GM23338 (cell line): ENCODE results near the gene CDK7. TPM values are rescaled to one million over a fixed set of nuclear protein-coding genes. Genes with fewer than 3 reads are reported as not detected.

ENCODE experiments used
- ATAC-seq: fragments of 200-7000 bp; cut with Tn5 transposase; 3 replicates; pipeline ENCODE4 v1.9.1; 2020
- DNase-seq: peaks from one replicate; pipeline ENCODE4 v3.0.0-alpha.2; 2015; ENCODE audit warnings: low spot score
- H2AFZ ChIP-seq: fragments of 200-600 bp; sonication (generic); 2 replicates; pipeline ENCODE4 v1.8.0; 2016; ENCODE audit warnings: antibody characterized with exemption, mild to moderate bottlenecking, moderate library complexity
- H3F3A ChIP-seq: fragments of 200-600 bp; sonication (generic); replicated peaks from 2 replicates; pipeline ENCODE4 v1.8.0; 2017; ENCODE audit warnings: antibody characterized with exemption, mixed run types, low read depth
- H3K27ac ChIP-seq: fragments of 200-600 bp; sonication (generic); 2 replicates; pipeline ENCODE4 v1.6.1; 2016; ENCODE audit warnings: low read depth
- H3K27me3 ChIP-seq: fragments of 200-600 bp; sonication (generic); 2 replicates; pipeline ENCODE4 v1.8.0; 2016; ENCODE audit warnings: mild to moderate bottlenecking, mixed run types, moderate library complexity; ENCODE audit not compliant: insufficient read depth
- H3K36me3 ChIP-seq: fragments of 200-600 bp; sonication (generic); 2 replicates; pipeline ENCODE4 v1.8.0; 2016; ENCODE audit warnings: mild to moderate bottlenecking; ENCODE audit not compliant: insufficient read depth
- H3K4me1 ChIP-seq: fragments of 200-600 bp; sonication (generic); 2 replicates; pipeline ENCODE4 v1.8.0; 2016; ENCODE audit warnings: mild to moderate bottlenecking, moderate library complexity; ENCODE audit not compliant: insufficient read depth
- H3K4me2 ChIP-seq: fragments of 200-600 bp; sonication (generic); 2 replicates; pipeline ENCODE4 v1.7.1; 2017; ENCODE audit warnings: mixed run types
- H3K4me3 ChIP-seq: fragments of 200-600 bp; sonication (generic); 2 replicates; pipeline ENCODE4 v1.6.1; 2016; ENCODE audit warnings: mixed run types
- H3K79me2 ChIP-seq: fragments of 200-600 bp; sonication (generic); replicated peaks from 2 replicates; pipeline ENCODE4 v1.8.0; 2017; ENCODE audit warnings: mild to moderate bottlenecking; ENCODE audit not compliant: insufficient read depth
- H3K9me2 ChIP-seq: fragments of 200-600 bp; sonication (generic); 2 replicates; pipeline ENCODE4 v1.8.0; 2017; ENCODE audit not compliant: insufficient read depth
- H4K20me1 ChIP-seq: fragments of 200-600 bp; sonication (generic); replicated peaks from 2 replicates; pipeline ENCODE4 v1.8.0; 2017; ENCODE audit warnings: mild to moderate bottlenecking; ENCODE audit not compliant: insufficient read depth
- H3K27ac Mint-ChIP-seq: 2 replicates; pipeline ENCODE4 v1.8.0; 2020; ENCODE audit warnings: inconsistent platforms, mild to moderate bottlenecking, moderate library complexity, mixed read lengths
- H3K27me3 Mint-ChIP-seq: 3 replicates; pipeline ENCODE4 v1.8.0; 2022; ENCODE audit warnings: low read depth, mild to moderate bottlenecking, moderate library complexity, mixed read lengths, inconsistent platforms; ENCODE audit not compliant: insufficient read depth, poor library complexity
- H3K36me3 Mint-ChIP-seq: 3 replicates; pipeline ENCODE4 v1.8.0; 2021; ENCODE audit warnings: low read depth, mild to moderate bottlenecking, inconsistent platforms, moderate library complexity, mixed read lengths
- H3K4me1 Mint-ChIP-seq: 3 replicates; pipeline ENCODE4 v1.8.0; 2020; ENCODE audit warnings: mild to moderate bottlenecking, inconsistent platforms, mixed read lengths
- H3K4me3 Mint-ChIP-seq: 3 replicates; pipeline ENCODE4 v1.8.0; 2021; ENCODE audit warnings: moderate library complexity, mild to moderate bottlenecking, inconsistent platforms, mixed read lengths
- H3K9me3 Mint-ChIP-seq: 3 replicates; pipeline ENCODE4 v1.8.0; 2020; ENCODE audit warnings: moderate library complexity, mild to moderate bottlenecking, inconsistent platforms, mixed read lengths
- CREB1 ChIP-seq: fragments of 250-450 bp; sonication (Bioruptor Pico); IDR thresholded peaks from 2 replicates; pipeline ENCODE4 v1.5.0; 2020; ENCODE audit warnings: low read depth, mild to moderate bottlenecking, moderate library complexity
- EZH2 ChIP-seq: fragments of 200-600 bp; sonication (generic); IDR thresholded peaks from one replicate; pipeline ENCODE4 v1.8.0; 2017; ENCODE audit warnings: antibody characterized with exemption, mild to moderate bottlenecking, low read depth; ENCODE audit not compliant: unreplicated experiment
- EZH2phosphoT487 ChIP-seq: fragments of 200-600 bp; sonication (generic); IDR thresholded peaks from one replicate; pipeline ENCODE4 v1.8.1; 2018; ENCODE audit warnings: antibody characterized with exemption; ENCODE audit not compliant: unreplicated experiment
- JUNB ChIP-seq: IDR thresholded peaks from one replicate; pipeline ENCODE4 v1.6.1; 2016; ENCODE audit warnings: antibody characterized with exemption; ENCODE audit not compliant: unreplicated experiment
- NANOG ChIP-seq: IDR thresholded peaks from 2 replicates; pipeline ENCODE4 v1.6.1; 2016; ENCODE audit warnings: antibody characterized with exemption, borderline replicate concordance
- POLR2AphosphoS5 ChIP-seq: IDR thresholded peaks from 2 replicates; pipeline ENCODE4 v1.6.1; 2016; ENCODE audit warnings: antibody characterized with exemption, low read depth
- STAT1 ChIP-seq: IDR thresholded peaks from one replicate; pipeline ENCODE4 v1.6.1; 2016; ENCODE audit warnings: antibody characterized with exemption; ENCODE audit not compliant: unreplicated experiment
- ZNF114 ChIP-seq: fragments of 250-450 bp; sonication (Bioruptor Pico); IDR thresholded peaks from 2 replicates; pipeline ENCODE4 v1.5.0; 2020; ENCODE audit warnings: mild to moderate bottlenecking, moderate library complexity
- ZNF331 ChIP-seq: fragments of 250-450 bp; sonication (Bioruptor Pico); IDR thresholded peaks from 2 replicates; pipeline ENCODE4 v1.5.0; 2020; ENCODE audit warnings: low read depth, mild to moderate bottlenecking, moderate library complexity
- polyA plus RNA-seq: library from polyadenylated mRNA; unstranded; fragments of >200 nt; fragmentation: Nextera tagmentation; extraction: Ambion mirVana; gene quantifications from 2 replicates; pipeline ENCODE4 v1.2.1, GENCODE V29; 2016
- total RNA-seq: library from RNA; depleted of rRNA; stranded (reverse); fragments of >200 nt; shearing (Covaris generic); gene quantifications from 2 replicates; pipeline ENCODE4 v1.2.3, GENCODE V29; 2014
- TF ChIP-seq, protein P1 (sequence below): IDR thresholded peaks from 2 replicates; pipeline ENCODE4 v1.6.1; 2016; ENCODE audit warnings: antibody characterized with exemption
- TF ChIP-seq, protein P2 (sequence below), 2 experiments: fragments of 200-600 bp in 1 of 2; sonication (generic) in 1 of 2; conservative IDR thresholded peaks; 2 replicates each; pipeline versions ENCODE4 v1.5.1 to v1.6.1; 2016 to 2017; ENCODE audit warnings: antibody characterized with exemption in 2 of 2, low read depth in 2 of 2, mild to moderate bottlenecking in 2 of 2, moderate library complexity in 1 of 2
- TF ChIP-seq, protein P3 (sequence below): IDR thresholded peaks from one replicate; pipeline ENCODE4 v1.6.1; 2018; ENCODE audit warnings: antibody characterized with exemption; ENCODE audit not compliant: unreplicated experiment
- TF ChIP-seq, protein P4 (sequence below): fragments of 250-450 bp; sonication (Bioruptor Pico); IDR thresholded peaks from 2 replicates; pipeline ENCODE4 v1.5.0; 2020; ENCODE audit warnings: mild to moderate bottlenecking, moderate library complexity

The CDK7 gene
- total and polyA plus RNA-seq, 2 experiments from 2014 or later: 78.4 to 80.7 TPM

GRCh38 chr5:69288688-69289087 is 54.0 kb downstream of the CDK7 start:
- H3K4me1 ChIP-seq: peaks cover 8% of the 10 kb centered on the region; the same call in 1 of the 2 replicates
- no peaks in the 10 kb centered on the region for H3K79me2 ChIP-seq
- no peak overlapping the region for H3K4me3 Mint-ChIP-seq
- H4K20me1 ChIP-seq: no peaks in the 10 kb centered on the region
- no peaks in the 10 kb centered on the region for H3F3A ChIP-seq
- H3K4me1 Mint-ChIP-seq: peaks cover 9% of the 10 kb centered on the region; the same call in 2 of the 3 replicates
- H3K9me2 ChIP-seq: no peaks in the 10 kb centered on the region
- H2AFZ ChIP-seq: peak overlapping the region; percentile 75; the same call in 1 of the 2 replicates
- H3K9me3 Mint-ChIP-seq: no peaks in the 10 kb centered on the region
- no peak overlapping the region for H3K27ac ChIP-seq
- H3K36me3 Mint-ChIP-seq: no peaks in the 10 kb centered on the region
- TF ChIP-seq NANOG: no peak
- TF ChIP-seq POLR2AphosphoS5: no peak
- TF ChIP-seq, protein P1, sequence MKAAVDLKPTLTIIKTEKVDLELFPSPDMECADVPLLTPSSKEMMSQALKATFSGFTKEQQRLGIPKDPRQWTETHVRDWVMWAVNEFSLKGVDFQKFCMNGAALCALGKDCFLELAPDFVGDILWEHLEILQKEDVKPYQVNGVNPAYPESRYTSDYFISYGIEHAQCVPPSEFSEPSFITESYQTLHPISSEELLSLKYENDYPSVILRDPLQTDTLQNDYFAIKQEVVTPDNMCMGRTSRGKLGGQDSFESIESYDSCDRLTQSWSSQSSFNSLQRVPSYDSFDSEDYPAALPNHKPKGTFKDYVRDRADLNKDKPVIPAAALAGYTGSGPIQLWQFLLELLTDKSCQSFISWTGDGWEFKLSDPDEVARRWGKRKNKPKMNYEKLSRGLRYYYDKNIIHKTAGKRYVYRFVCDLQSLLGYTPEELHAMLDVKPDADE: no peak
- TF ChIP-seq STAT1: no peak
- TF ChIP-seq ZNF114 (CRISPR knock-in tag): no peak
- TF ChIP-seq, protein P2, sequence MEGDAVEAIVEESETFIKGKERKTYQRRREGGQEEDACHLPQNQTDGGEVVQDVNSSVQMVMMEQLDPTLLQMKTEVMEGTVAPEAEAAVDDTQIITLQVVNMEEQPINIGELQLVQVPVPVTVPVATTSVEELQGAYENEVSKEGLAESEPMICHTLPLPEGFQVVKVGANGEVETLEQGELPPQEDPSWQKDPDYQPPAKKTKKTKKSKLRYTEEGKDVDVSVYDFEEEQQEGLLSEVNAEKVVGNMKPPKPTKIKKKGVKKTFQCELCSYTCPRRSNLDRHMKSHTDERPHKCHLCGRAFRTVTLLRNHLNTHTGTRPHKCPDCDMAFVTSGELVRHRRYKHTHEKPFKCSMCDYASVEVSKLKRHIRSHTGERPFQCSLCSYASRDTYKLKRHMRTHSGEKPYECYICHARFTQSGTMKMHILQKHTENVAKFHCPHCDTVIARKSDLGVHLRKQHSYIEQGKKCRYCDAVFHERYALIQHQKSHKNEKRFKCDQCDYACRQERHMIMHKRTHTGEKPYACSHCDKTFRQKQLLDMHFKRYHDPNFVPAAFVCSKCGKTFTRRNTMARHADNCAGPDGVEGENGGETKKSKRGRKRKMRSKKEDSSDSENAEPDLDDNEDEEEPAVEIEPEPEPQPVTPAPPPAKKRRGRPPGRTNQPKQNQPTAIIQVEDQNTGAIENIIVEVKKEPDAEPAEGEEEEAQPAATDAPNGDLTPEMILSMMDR (conservative IDR thresholded peaks at IDR 0.05; ENCODE audit: low read depth in 2 of 2): no peak
- no peak for TF ChIP-seq EZH2phosphoT487
- no peak for TF ChIP-seq EZH2
- TF ChIP-seq, protein P3, sequence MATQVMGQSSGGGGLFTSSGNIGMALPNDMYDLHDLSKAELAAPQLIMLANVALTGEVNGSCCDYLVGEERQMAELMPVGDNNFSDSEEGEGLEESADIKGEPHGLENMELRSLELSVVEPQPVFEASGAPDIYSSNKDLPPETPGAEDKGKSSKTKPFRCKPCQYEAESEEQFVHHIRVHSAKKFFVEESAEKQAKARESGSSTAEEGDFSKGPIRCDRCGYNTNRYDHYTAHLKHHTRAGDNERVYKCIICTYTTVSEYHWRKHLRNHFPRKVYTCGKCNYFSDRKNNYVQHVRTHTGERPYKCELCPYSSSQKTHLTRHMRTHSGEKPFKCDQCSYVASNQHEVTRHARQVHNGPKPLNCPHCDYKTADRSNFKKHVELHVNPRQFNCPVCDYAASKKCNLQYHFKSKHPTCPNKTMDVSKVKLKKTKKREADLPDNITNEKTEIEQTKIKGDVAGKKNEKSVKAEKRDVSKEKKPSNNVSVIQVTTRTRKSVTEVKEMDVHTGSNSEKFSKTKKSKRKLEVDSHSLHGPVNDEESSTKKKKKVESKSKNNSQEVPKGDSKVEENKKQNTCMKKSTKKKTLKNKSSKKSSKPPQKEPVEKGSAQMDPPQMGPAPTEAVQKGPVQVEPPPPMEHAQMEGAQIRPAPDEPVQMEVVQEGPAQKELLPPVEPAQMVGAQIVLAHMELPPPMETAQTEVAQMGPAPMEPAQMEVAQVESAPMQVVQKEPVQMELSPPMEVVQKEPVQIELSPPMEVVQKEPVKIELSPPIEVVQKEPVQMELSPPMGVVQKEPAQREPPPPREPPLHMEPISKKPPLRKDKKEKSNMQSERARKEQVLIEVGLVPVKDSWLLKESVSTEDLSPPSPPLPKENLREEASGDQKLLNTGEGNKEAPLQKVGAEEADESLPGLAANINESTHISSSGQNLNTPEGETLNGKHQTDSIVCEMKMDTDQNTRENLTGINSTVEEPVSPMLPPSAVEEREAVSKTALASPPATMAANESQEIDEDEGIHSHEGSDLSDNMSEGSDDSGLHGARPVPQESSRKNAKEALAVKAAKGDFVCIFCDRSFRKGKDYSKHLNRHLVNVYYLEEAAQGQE: no peak
- TF ChIP-seq JUNB: no peak
- no peak for TF ChIP-seq CREB1 (CRISPR knock-in tag)
- TF ChIP-seq ZNF331: no peak
- TF ChIP-seq, protein P4, sequence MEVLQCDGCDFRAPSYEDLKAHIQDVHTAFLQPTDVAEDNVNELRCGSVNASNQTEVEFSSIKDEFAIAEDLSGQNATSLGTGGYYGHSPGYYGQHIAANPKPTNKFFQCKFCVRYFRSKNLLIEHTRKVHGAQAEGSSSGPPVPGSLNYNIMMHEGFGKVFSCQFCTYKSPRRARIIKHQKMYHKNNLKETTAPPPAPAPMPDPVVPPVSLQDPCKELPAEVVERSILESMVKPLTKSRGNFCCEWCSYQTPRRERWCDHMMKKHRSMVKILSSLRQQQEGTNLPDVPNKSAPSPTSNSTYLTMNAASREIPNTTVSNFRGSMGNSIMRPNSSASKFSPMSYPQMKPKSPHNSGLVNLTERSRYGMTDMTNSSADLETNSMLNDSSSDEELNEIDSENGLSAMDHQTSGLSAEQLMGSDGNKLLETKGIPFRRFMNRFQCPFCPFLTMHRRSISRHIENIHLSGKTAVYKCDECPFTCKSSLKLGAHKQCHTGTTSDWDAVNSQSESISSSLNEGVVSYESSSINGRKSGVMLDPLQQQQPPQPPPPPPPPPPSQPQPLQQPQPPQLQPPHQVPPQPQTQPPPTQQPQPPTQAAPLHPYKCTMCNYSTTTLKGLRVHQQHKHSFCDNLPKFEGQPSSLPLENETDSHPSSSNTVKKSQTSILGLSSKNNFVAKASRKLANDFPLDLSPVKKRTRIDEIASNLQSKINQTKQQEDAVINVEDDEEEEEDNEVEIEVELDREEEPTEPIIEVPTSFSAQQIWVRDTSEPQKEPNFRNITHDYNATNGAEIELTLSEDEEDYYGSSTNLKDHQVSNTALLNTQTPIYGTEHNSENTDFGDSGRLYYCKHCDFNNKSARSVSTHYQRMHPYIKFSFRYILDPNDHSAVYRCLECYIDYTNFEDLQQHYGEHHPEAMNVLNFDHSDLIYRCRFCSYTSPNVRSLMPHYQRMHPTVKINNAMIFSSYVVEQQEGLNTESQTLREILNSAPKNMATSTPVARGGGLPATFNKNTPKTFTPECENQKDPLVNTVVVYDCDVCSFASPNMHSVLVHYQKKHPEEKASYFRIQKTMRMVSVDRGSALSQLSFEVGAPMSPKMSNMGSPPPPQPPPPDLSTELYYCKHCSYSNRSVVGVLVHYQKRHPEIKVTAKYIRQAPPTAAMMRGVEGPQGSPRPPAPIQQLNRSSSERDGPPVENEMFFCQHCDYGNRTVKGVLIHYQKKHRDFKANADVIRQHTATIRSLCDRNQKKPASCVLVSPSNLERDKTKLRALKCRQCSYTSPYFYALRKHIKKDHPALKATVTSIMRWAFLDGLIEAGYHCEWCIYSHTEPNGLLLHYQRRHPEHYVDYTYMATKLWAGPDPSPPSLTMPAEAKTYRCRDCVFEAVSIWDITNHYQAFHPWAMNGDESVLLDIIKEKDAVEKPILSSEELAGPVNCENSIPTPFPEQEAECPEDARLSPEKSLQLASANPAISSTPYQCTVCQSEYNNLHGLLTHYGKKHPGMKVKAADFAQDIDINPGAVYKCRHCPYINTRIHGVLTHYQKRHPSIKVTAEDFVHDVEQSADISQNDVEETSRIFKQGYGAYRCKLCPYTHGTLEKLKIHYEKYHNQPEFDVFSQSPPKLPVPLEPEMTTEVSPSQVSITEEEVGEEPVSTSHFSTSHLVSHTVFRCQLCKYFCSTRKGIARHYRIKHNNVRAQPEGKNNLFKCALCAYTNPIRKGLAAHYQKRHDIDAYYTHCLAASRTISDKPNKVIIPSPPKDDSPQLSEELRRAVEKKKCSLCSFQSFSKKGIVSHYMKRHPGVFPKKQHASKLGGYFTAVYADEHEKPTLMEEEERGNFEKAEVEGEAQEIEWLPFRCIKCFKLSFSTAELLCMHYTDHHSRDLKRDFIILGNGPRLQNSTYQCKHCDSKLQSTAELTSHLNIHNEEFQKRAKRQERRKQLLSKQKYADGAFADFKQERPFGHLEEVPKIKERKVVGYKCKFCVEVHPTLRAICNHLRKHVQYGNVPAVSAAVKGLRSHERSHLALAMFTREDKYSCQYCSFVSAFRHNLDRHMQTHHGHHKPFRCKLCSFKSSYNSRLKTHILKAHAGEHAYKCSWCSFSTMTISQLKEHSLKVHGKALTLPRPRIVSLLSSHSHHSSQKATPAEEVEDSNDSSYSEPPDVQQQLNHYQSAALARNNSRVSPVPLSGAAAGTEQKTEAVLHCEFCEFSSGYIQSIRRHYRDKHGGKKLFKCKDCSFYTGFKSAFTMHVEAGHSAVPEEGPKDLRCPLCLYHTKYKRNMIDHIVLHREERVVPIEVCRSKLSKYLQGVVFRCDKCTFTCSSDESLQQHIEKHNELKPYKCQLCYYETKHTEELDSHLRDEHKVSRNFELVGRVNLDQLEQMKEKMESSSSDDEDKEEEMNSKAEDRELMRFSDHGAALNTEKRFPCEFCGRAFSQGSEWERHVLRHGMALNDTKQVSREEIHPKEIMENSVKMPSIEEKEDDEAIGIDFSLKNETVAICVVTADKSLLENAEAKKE (CRISPR knock-in tag): no peak
- H3K27ac Mint-ChIP-seq: no peak overlapping the region
- DNase-seq (no peak), ATAC-seq (no peak)
- H3K4me2 ChIP-seq: no peak overlapping the region
- no peak overlapping the region for H3K4me3 ChIP-seq
- H3K27me3 Mint-ChIP-seq: peaks cover 2% of the 10 kb centered on the region
- H3K27me3 ChIP-seq: no peaks in the 10 kb centered on the region
- no peaks in the 10 kb centered on the region for H3K36me3 ChIP-seq
